Panc1 (cell line): Measurements from ENCODE around the gene MARCKSL1. TPM values are rescaled to one million over a fixed set of nuclear protein-coding genes. Genes with fewer than 3 reads are reported as not detected.

Experiments
- ATAC-seq: fragments of 200-7000 bp; cut with Tn5 transposase; 2 replicates; pipeline ENCODE4 v1.9.1; 2020; ENCODE audit warnings: mild to moderate bottlenecking, moderate library complexity
- BruUV-seq: library from RNA; stranded (reverse); fragments of 400-500 nt; replicated peaks from 2 replicates; lab custom pipeline; 2021; lab: Mats Ljungman, UMichigan
- CTCF ChIA-PET: fragments of 300-600 bp; sonication (Branson Sonifier 250); formaldehyde crosslinking; loops from one replicate; lab custom pipeline; 2022; ENCODE audit warnings: antibody characterized with exemption; lab: Charles Lee
- POLR2A ChIA-PET: fragments of 300-600 bp; sonication (Branson Sonifier 250); formaldehyde crosslinking; loops from one replicate; lab custom pipeline; 2022; ENCODE audit warnings: antibody characterized with exemption; lab: Charles Lee
- DNase-seq: peaks from one replicate; pipeline ENCODE4 v3.0.0-alpha.2; 2010; ENCODE audit warnings: low read depth, low spot score
- H3K27ac ChIP-seq: 2 replicates; pipeline ENCODE4 v1.5.1; 2011; ENCODE audit warnings: mild to moderate bottlenecking, low read length, inconsistent platforms
- H3K27me3 ChIP-seq: fragments of 200-500 bp; sonication (Bioruptor generic); 2 replicates; pipeline ENCODE4 v1.6.0; 2014; ENCODE audit warnings: low read length, inconsistent platforms; ENCODE audit not compliant: control insufficient read depth, insufficient read depth
- H3K36me3 ChIP-seq: fragments of 200-500 bp; sonication (Bioruptor generic); 2 replicates; pipeline ENCODE4 v1.5.1; 2014; ENCODE audit warnings: inconsistent platforms, mild to moderate bottlenecking, low read length, moderate library complexity; ENCODE audit not compliant: control insufficient read depth, insufficient read depth
- H3K4me1 ChIP-seq: 2 replicates; pipeline ENCODE4 v1.5.1; 2011; ENCODE audit warnings: inconsistent platforms, mild to moderate bottlenecking, low read length, moderate library complexity; ENCODE audit not compliant: control insufficient read depth, insufficient read depth
- H3K4me3 ChIP-seq, 2 experiments: 2 replicates each; pipeline ENCODE4 v1.5.1; 2011 to 2012; ENCODE audit warnings: low read depth in 2 of 2, low read length in 2 of 2, mild to moderate bottlenecking in 2 of 2, inconsistent platforms in 1 of 2, moderate library complexity in 1 of 2
- H3K9me3 ChIP-seq: fragments of 200-500 bp; sonication (Bioruptor generic); 2 replicates; pipeline ENCODE4 v1.5.1; 2014; ENCODE audit warnings: low read depth, mild to moderate bottlenecking, inconsistent platforms, low read length, moderate library complexity; ENCODE audit not compliant: control insufficient read depth, insufficient read depth
- POLR2AphosphoS5 ChIP-seq: IDR thresholded peaks from 2 replicates; pipeline ENCODE4 v1.6.1; 2012; ENCODE audit warnings: mild to moderate bottlenecking, low read depth, low read length, moderate library complexity
- SIN3A ChIP-seq: IDR thresholded peaks from 2 replicates; pipeline ENCODE4 v1.6.1; 2012; ENCODE audit warnings: low read depth, mild to moderate bottlenecking, low read length, moderate library complexity, borderline replicate concordance; ENCODE audit not compliant: insufficient read depth
- TCF7L2 ChIP-seq: IDR thresholded peaks from 2 replicates; pipeline ENCODE4 v1.6.1; 2011; ENCODE audit warnings: mild to moderate bottlenecking, low read depth, low read length, inconsistent platforms
- in situ Hi-C: cut with HindIII; loops from 2 replicates; pipeline ENCODE4 v1.10.0; 2016; ENCODE audit warnings: low sequenced_read_pairs, low pct_unique_long_range_greater_than_20kb
- intact Hi-C: fragments of 100-400 bp; cut with micrococcal nuclease; formaldehyde crosslinking; loops from one replicate; pipeline ENCODE4 v1.10.0; 2022; ENCODE audit not compliant: unreplicated experiment
- total RNA-seq: library from RNA; stranded (reverse); gene quantifications from one replicate; pipeline ENCODE4 v1.2.1, GENCODE V29; 2021; ENCODE audit not compliant: unreplicated experiment
- TF ChIP-seq, protein P1 (sequence below): fragments of 450-650 bp; IDR thresholded peaks from 2 replicates; pipeline ENCODE4 v1.5.1; 2017; ENCODE audit warnings: mild to moderate bottlenecking
- TF ChIP-seq, protein P2 (sequence below), 2 experiments: IDR thresholded peaks; 2 replicates each; pipeline ENCODE4 v1.6.1; 2011 to 2012; ENCODE audit warnings: low read depth in 2 of 2, control low read depth in 1 of 2, low read length in 1 of 2, mild to moderate bottlenecking in 1 of 2, moderate library complexity in 1 of 2; ENCODE audit not compliant: insufficient read depth in 1 of 2

The MARCKSL1 gene
- total RNA-seq, 1 experiment from 2014 or later: 176 TPM

DNA sequence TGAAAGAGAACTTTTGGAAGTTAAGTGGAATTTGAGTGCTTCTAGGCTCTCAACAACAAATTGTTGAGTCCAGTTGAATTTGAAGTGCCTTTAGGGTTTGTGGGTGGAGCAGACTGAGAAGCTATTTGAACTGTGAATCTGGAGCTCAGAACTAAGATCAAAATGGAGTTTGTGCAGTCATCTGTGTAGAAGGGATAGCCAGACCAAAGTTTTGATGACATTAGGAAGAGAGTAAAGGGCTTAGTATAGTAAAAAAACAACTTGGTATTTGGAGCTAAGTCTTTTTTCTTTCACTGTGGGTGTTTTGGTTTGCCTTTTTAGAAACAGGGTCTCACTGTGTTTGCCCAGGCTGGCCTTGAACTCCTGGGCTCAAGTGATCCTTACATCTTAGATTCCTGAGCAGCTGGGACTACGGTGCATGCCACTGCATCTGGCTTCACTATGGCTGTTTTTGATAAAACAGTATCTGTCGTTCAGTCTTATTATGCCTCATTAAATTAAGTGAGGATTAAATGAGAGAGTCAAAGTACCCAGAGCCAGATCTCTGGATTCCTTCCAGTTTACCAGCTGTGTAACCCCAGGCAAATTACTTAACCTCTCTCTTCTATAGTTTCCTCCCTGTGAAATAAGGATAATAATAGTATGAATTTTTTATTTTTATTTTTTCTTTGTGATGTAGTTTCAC, 24.2 kb downstream of the MARCKSL1 start:
- Histone ChIP-seq H3K9me3 (no peaks in the 10 kb centered on the region), H3K27me3 (no peaks in the 10 kb centered on the region), H3K36me3 (0 out of 2 replicates have a peak, but pooled peaks cover 3% of the 10 kb centered on the region), H3K27ac (no peak overlapping the region), H3K4me3 (no peak overlapping the region), H3K4me1 (peaks cover 10% of the 10 kb centered on the region)
- DNase-seq (no peak), ATAC-seq (no peak)
- CTCF ChIA-PET: no interaction called here
- in situ Hi-C loops (no loop called here), intact Hi-C loops (no loop called here)
- TF ChIP-seq, protein P1, sequence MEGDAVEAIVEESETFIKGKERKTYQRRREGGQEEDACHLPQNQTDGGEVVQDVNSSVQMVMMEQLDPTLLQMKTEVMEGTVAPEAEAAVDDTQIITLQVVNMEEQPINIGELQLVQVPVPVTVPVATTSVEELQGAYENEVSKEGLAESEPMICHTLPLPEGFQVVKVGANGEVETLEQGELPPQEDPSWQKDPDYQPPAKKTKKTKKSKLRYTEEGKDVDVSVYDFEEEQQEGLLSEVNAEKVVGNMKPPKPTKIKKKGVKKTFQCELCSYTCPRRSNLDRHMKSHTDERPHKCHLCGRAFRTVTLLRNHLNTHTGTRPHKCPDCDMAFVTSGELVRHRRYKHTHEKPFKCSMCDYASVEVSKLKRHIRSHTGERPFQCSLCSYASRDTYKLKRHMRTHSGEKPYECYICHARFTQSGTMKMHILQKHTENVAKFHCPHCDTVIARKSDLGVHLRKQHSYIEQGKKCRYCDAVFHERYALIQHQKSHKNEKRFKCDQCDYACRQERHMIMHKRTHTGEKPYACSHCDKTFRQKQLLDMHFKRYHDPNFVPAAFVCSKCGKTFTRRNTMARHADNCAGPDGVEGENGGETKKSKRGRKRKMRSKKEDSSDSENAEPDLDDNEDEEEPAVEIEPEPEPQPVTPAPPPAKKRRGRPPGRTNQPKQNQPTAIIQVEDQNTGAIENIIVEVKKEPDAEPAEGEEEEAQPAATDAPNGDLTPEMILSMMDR: no peak
- no TSS peak for BruUV-seq
- POLR2A ChIA-PET: interaction anchor here (0.7 kb wide), 1 partner anchor 466 kb away, joined by 3 read pairs; no protein-coding TSS in a partner anchor

DNA sequence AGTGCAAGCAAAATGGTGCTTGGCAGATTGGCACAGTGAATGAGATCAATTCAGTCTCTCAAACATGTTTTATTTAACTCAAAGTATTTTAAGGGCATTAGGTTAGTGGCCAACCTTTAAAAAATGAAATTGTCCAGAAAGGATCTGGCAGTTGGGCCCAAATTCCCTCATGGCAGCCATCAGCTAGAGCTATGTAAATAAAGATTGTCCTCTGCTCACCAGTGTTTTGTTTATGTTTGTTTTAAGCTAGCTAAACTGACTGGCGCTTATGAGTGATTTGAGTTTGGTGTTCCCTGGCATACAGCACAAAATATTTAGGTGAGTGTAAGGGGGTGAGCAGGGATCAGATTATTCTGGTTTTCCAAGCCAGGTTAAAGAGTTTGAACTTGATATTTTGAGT, 26.1 kb downstream of the MARCKSL1 start:
- intact Hi-C loops (no loop called here), in situ Hi-C loops (no loop called here)
- POLR2A ChIA-PET: no interaction called here
- no peak overlapping the region for H3K4me3 ChIP-seq
- no TSS peak for BruUV-seq
- ATAC-seq (no peak), DNase-seq (no peak)
- H3K36me3 ChIP-seq: peaks cover 4% of the 10 kb centered on the region
- H3K4me1 ChIP-seq: peaks cover 5% of the 10 kb centered on the region; the same call in 1 of the 2 replicates
- TF ChIP-seq, protein P2, sequence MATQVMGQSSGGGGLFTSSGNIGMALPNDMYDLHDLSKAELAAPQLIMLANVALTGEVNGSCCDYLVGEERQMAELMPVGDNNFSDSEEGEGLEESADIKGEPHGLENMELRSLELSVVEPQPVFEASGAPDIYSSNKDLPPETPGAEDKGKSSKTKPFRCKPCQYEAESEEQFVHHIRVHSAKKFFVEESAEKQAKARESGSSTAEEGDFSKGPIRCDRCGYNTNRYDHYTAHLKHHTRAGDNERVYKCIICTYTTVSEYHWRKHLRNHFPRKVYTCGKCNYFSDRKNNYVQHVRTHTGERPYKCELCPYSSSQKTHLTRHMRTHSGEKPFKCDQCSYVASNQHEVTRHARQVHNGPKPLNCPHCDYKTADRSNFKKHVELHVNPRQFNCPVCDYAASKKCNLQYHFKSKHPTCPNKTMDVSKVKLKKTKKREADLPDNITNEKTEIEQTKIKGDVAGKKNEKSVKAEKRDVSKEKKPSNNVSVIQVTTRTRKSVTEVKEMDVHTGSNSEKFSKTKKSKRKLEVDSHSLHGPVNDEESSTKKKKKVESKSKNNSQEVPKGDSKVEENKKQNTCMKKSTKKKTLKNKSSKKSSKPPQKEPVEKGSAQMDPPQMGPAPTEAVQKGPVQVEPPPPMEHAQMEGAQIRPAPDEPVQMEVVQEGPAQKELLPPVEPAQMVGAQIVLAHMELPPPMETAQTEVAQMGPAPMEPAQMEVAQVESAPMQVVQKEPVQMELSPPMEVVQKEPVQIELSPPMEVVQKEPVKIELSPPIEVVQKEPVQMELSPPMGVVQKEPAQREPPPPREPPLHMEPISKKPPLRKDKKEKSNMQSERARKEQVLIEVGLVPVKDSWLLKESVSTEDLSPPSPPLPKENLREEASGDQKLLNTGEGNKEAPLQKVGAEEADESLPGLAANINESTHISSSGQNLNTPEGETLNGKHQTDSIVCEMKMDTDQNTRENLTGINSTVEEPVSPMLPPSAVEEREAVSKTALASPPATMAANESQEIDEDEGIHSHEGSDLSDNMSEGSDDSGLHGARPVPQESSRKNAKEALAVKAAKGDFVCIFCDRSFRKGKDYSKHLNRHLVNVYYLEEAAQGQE (IDR thresholded peaks at IDR 0.05; ENCODE audit: insufficient read depth in 1 of 2, low read depth in 2 of 2, low read length in 1 of 2): no peak
- TF ChIP-seq, protein P1: no peak
- no peak overlapping the region for H3K27ac ChIP-seq
- CTCF ChIA-PET: no interaction called here
- 0 out of 2 replicates have a peak, but pooled peaks cover 3% of the 10 kb centered on the region for H3K9me3 ChIP-seq
- H3K27me3 ChIP-seq: no peaks in the 10 kb centered on the region

GRCh38 chr1:32307324-32307723, 28.7 kb downstream of the MARCKSL1 start:
- Histone ChIP-seq H3K27me3 (no peaks in the 10 kb centered on the region), H3K9me3 (0 out of 2 replicates have a peak, but pooled peaks cover 3% of the 10 kb centered on the region), H3K27ac (no peak overlapping the region), H3K36me3 (peaks cover 10% of the 10 kb centered on the region), H3K4me3 (no peak overlapping the region), H3K4me1 (peaks cover 5% of the 10 kb centered on the region; the same call in 1 of the 2 replicates)
- CTCF ChIA-PET: no interaction called here
- in situ Hi-C loops: no loop called here
- no TSS peak for BruUV-seq
- DNase-seq (no peak), ATAC-seq (no peak)
- POLR2A ChIA-PET: no interaction called here
- TF ChIP-seq TCF7L2 (no peak), SIN3A (no peak), POLR2AphosphoS5 (no peak)
- TF ChIP-seq, protein P2 (IDR thresholded peaks at IDR 0.05; ENCODE audit: insufficient read depth in 1 of 2, low read depth in 2 of 2, low read length in 1 of 2): no peak
- TF ChIP-seq, protein P1: no peak
- intact Hi-C loops: no loop called here
